ENCODE results near the gene PDGFD.

DNA sequence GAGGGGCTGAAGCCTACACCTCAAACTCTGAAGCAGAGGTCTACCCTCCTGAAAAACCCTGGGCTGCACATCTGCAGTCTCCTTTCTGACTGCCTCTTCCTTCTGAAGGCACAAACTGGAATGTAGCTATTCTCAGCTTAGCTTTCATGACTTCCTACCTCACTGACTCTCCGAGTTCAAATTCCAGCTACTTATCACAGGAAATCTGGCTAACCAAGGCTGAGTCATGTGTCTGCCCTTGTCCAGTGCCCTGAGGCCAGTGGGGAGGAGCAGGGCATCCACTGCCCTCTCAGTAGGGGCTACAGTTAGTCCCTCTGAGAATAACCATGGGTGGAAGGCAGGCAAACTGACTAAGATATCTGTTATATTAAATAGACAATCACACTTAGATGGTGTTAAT, 29.2 kb downstream of the PDGFD start:
- TF ChIP-seq, protein P1, sequence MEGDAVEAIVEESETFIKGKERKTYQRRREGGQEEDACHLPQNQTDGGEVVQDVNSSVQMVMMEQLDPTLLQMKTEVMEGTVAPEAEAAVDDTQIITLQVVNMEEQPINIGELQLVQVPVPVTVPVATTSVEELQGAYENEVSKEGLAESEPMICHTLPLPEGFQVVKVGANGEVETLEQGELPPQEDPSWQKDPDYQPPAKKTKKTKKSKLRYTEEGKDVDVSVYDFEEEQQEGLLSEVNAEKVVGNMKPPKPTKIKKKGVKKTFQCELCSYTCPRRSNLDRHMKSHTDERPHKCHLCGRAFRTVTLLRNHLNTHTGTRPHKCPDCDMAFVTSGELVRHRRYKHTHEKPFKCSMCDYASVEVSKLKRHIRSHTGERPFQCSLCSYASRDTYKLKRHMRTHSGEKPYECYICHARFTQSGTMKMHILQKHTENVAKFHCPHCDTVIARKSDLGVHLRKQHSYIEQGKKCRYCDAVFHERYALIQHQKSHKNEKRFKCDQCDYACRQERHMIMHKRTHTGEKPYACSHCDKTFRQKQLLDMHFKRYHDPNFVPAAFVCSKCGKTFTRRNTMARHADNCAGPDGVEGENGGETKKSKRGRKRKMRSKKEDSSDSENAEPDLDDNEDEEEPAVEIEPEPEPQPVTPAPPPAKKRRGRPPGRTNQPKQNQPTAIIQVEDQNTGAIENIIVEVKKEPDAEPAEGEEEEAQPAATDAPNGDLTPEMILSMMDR (IDR thresholded peaks at IDR 0.05; ENCODE audit: poor library complexity, severe bottlenecking): no peak
- TF ChIP-seq EZH2 (IDR thresholded peaks at IDR 0.05; ENCODE audit: borderline replicate concordance, insufficient read depth, low read length, poor library complexity, severe bottlenecking): no peak
- no peak for TF ChIP-seq EP300 (conservative IDR thresholded peaks at IDR 0.05; ENCODE audit: poor library complexity, severe bottlenecking)
- TF ChIP-seq POLR2AphosphoS5 (IDR thresholded peaks at IDR 0.05): no peak
- TF ChIP-seq, protein P2, sequence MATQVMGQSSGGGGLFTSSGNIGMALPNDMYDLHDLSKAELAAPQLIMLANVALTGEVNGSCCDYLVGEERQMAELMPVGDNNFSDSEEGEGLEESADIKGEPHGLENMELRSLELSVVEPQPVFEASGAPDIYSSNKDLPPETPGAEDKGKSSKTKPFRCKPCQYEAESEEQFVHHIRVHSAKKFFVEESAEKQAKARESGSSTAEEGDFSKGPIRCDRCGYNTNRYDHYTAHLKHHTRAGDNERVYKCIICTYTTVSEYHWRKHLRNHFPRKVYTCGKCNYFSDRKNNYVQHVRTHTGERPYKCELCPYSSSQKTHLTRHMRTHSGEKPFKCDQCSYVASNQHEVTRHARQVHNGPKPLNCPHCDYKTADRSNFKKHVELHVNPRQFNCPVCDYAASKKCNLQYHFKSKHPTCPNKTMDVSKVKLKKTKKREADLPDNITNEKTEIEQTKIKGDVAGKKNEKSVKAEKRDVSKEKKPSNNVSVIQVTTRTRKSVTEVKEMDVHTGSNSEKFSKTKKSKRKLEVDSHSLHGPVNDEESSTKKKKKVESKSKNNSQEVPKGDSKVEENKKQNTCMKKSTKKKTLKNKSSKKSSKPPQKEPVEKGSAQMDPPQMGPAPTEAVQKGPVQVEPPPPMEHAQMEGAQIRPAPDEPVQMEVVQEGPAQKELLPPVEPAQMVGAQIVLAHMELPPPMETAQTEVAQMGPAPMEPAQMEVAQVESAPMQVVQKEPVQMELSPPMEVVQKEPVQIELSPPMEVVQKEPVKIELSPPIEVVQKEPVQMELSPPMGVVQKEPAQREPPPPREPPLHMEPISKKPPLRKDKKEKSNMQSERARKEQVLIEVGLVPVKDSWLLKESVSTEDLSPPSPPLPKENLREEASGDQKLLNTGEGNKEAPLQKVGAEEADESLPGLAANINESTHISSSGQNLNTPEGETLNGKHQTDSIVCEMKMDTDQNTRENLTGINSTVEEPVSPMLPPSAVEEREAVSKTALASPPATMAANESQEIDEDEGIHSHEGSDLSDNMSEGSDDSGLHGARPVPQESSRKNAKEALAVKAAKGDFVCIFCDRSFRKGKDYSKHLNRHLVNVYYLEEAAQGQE (IDR thresholded peaks at IDR 0.05; ENCODE audit: borderline replicate concordance): no peak
- no peak for TF ChIP-seq RAD21 (conservative IDR thresholded peaks at IDR 0.05)
- TF ChIP-seq TAF1 (IDR thresholded peaks at IDR 0.05; ENCODE audit: low read depth): no peak

Data from neural cell (in vitro differentiated cells).